CD4-positive, alpha-beta T cell (primary cell): Measurements from ENCODE around the gene MEIS1. TPM values are rescaled to one million over a fixed set of nuclear protein-coding genes. Genes with fewer than 3 reads are reported as not detected.

Experiments used
- ATAC-seq: fragments of 200-7000 bp; cut with Tn5 transposase; one replicate; pipeline ENCODE4 v1.10.0; 2022; ENCODE audit warnings: mild to moderate bottlenecking; ENCODE audit not compliant: poor library complexity
- CTCF ChIA-PET: fragments of 350-600 bp; sonication (Branson Sonifier 250); formaldehyde crosslinking; loops from one replicate; lab custom pipeline; 2021; ENCODE audit warnings: antibody characterized with exemption, inconsistent platforms; lab: Charles Lee
- POLR2A ChIA-PET: fragments of 350-600 bp; sonication (Branson Sonifier 250); formaldehyde crosslinking; loops from one replicate; lab custom pipeline; 2021; ENCODE audit warnings: antibody characterized with exemption, inconsistent platforms; lab: Charles Lee
- DNase-seq, 14 experiments: peaks; one replicate each; pipeline ENCODE4 v3.0.0-alpha.2; 2013 to 2020; ENCODE audit warnings: mixed read lengths in 2 of 14
- H3K27ac ChIP-seq, 2 donors: one replicate each; pipeline versions ENCODE4 v1.5.1 to v1.7.0; 2013; ENCODE audit warnings: low read length in 2 of 2, low read depth in 1 of 2, mild to moderate bottlenecking in 1 of 2
- H3K27me3 ChIP-seq, 2 experiments: 1 replicate in 1 of 2; 2 replicates in 1 of 2; pipeline versions ENCODE4 v1.6.1 to v1.7.0; 2013; ENCODE audit warnings: low read length in 2 of 2, control low read depth in 1 of 2, mild to moderate bottlenecking in 1 of 2, moderate library complexity in 1 of 2; ENCODE audit not compliant: insufficient read depth in 2 of 2, control insufficient read depth in 1 of 2
- H3K36me3 ChIP-seq: one replicate; pipeline ENCODE4 v1.6.1; 2013; ENCODE audit warnings: low read length, control low read depth; ENCODE audit not compliant: insufficient read depth
- H3K4me1 ChIP-seq: one replicate; pipeline ENCODE4 v1.6.1; 2013; ENCODE audit warnings: low read length, control low read depth; ENCODE audit not compliant: insufficient read depth
- H3K4me3 ChIP-seq: one replicate; pipeline ENCODE4 v1.5.1; 2013; ENCODE audit warnings: mild to moderate bottlenecking, low read length, moderate library complexity
- H3K9me3 ChIP-seq, 2 experiments: 1 replicate in 1 of 2; 2 replicates in 1 of 2; pipeline versions ENCODE4 v1.6.1 to v1.7.0; 2013; ENCODE audit warnings: low read length in 2 of 2, mild to moderate bottlenecking in 2 of 2, control low read depth in 1 of 2, moderate library complexity in 1 of 2; ENCODE audit not compliant: control insufficient read depth in 1 of 2, insufficient read depth in 1 of 2
- H3K27ac Mint-ChIP-seq: one replicate; pipeline ENCODE4 v1.8.0; 2020; ENCODE audit warnings: mixed read lengths
- H3K27me3 Mint-ChIP-seq: one replicate; pipeline ENCODE4 v1.8.0; 2021; ENCODE audit warnings: mixed read lengths
- H3K36me3 Mint-ChIP-seq: one replicate; pipeline ENCODE4 v1.8.0; 2021; ENCODE audit warnings: low read depth, mixed read lengths
- H3K4me1 Mint-ChIP-seq: one replicate; pipeline ENCODE4 v1.8.0; 2021; ENCODE audit warnings: low read depth, mixed read lengths
- H3K4me3 Mint-ChIP-seq: one replicate; pipeline ENCODE4 v1.8.0; 2020; ENCODE audit warnings: mild to moderate bottlenecking, mixed read lengths
- H3K9me3 Mint-ChIP-seq: one replicate; pipeline ENCODE4 v1.8.0; 2020; ENCODE audit warnings: mixed read lengths
- CTCF ChIP-seq: fragments of 200-600 bp; IDR thresholded peaks from one replicate; pipeline ENCODE4 v1.8.0; 2022; ENCODE audit warnings: antibody characterized with exemption, mild to moderate bottlenecking
- intact Hi-C, 2 experiments: fragments of 100-400 bp; cut with DNase I in 1 of 2; cut with micrococcal nuclease in 1 of 2; formaldehyde crosslinking; loops; one replicate each; pipeline versions ENCODE4 v1.15.1 to v1.9.0; 2023 to 2025; cut with DNase I, micrococcal nuclease
- polyA plus RNA-seq, 2 donors: library from polyadenylated mRNA; unstranded; fragments of 120-200 nt; gene quantifications; one replicate each; pipeline ENCODE4 v1.2.1, GENCODE V29; 2013
- total RNA-seq, 174 experiments: library from RNA in 2 of 174; stranded (reverse) in 2 of 174; gene quantifications; one replicate each; pipeline ENCODE4 v1.2.3 and lab custom pipeline; 2021 to 2026

MEIS1 gene
- total RNA-seq (not detected), total RNA-seq (lab: John Stamatoyannopoulos, UW) (0 to 4.7 (median 1.0) reads per million in 172 experiments)
- 0.27 TPM for polyA plus RNA-seq (2013, experiment 1 of 2)
- polyA plus RNA-seq (2013, experiment 2 of 2) = 0.37 TPM

GRCh38 chr2:66434679-66435548, at the start of gene MEIS1:
Gene MEIS1 (plus strand): TSS chr2:66435125. CDS start chr2:66435857, 732 bp downstream.
- peak in 3 of 14 experiments; percentile 29 to 52 (median 44) for DNase-seq
- Histone ChIP-seq H3K4me3 (peak within 1 kb of the TSS; percentile 30), H3K4me1 (peaks cover 30% of the 10 kb centered on the region), H3K27me3 (peaks cover 63 to 93% of the 10 kb centered on the region in 2 experiments), H3K27ac (no peak within 1 kb of the TSS), H3K36me3 (no peaks in the 10 kb centered on the region), H3K9me3 (peaks cover 0 to 42% of the 10 kb centered on the region in 2 experiments)
- CTCF ChIA-PET = no interaction called here
- H3K36me3 Mint-ChIP-seq = no peaks in the 10 kb centered on the region
- peaks cover 42% of the 10 kb centered on the region for H3K4me1 Mint-ChIP-seq
- no peak for ATAC-seq
- no peaks in the 10 kb centered on the region for H3K9me3 Mint-ChIP-seq
- intact Hi-C loops = no loop called here
- H3K27me3 Mint-ChIP-seq = peaks cover 93% of the 10 kb centered on the region
- no peak for TF ChIP-seq CTCF
- H3K27ac Mint-ChIP-seq = no peak within 1 kb of the TSS
- peak within 1 kb of the TSS; percentile 71 for H3K4me3 Mint-ChIP-seq
- POLR2A ChIA-PET = no interaction called here

- intact Hi-C loops = no loop called here
- H3K9me3 Mint-ChIP-seq = no peaks in the 10 kb centered on the region
- ATAC-seq = no peak
- no peaks in the 10 kb centered on the region for H3K36me3 Mint-ChIP-seq
- DNase-seq = no peak
- Histone ChIP-seq H3K4me3 (no peak overlapping the region), H3K4me1 (no peaks in the 10 kb centered on the region), H3K27me3 (no peaks in the 10 kb centered on the region), H3K27ac (no peak overlapping the region), H3K9me3 (peaks cover 0 to 8% of the 10 kb centered on the region in 2 experiments), H3K36me3 (no peaks in the 10 kb centered on the region)
- H3K4me3 Mint-ChIP-seq = no peak overlapping the region
- CTCF ChIA-PET = no interaction called here
- POLR2A ChIA-PET = no interaction called here
- H3K4me1 Mint-ChIP-seq = no peaks in the 10 kb centered on the region
- TF ChIP-seq CTCF = no peak
- no peaks in the 10 kb centered on the region for H3K27me3 Mint-ChIP-seq
- no peak overlapping the region for H3K27ac Mint-ChIP-seq
Measured at GRCh38 chr2:66387016-66387753, 47.7 kb upstream of the MEIS1 start.

GRCh38 chr2:66389651-66390131, 45.2 kb upstream of the MEIS1 start:
- no peaks in the 10 kb centered on the region for H3K4me1 Mint-ChIP-seq
- H3K27me3 Mint-ChIP-seq = no peaks in the 10 kb centered on the region
- H3K9me3 Mint-ChIP-seq = no peaks in the 10 kb centered on the region
- Histone ChIP-seq H3K9me3 (peaks cover 0 to 8% of the 10 kb centered on the region in 2 experiments), H3K27me3 (no peaks in the 10 kb centered on the region), H3K4me1 (no peaks in the 10 kb centered on the region), H3K36me3 (no peaks in the 10 kb centered on the region), H3K4me3 (no peak overlapping the region), H3K27ac (no peak overlapping the region)
- ATAC-seq (no peak), DNase-seq (no peak)
- intact Hi-C loops = no loop called here
- TF ChIP-seq CTCF = no peak
- no peak overlapping the region for H3K27ac Mint-ChIP-seq
- no peak overlapping the region for H3K4me3 Mint-ChIP-seq
- no peaks in the 10 kb centered on the region for H3K36me3 Mint-ChIP-seq
- ChIA-PET CTCF (no interaction called here), POLR2A (no interaction called here)
